ENCODE measurements around the gene ZNF506.
"Not testable (repeated sequence)": the region's sequence is repeated elsewhere in the genome, so short reads cannot be mapped to it uniquely, and the experiment has no call there.

ZNF506 gene

GRCh38 chr19:19817357-19817756, 4.2 kb downstream of the ZNF506 start:
- no peak for TF ChIP-seq CTCF (conservative IDR thresholded peaks at IDR 0.05; ENCODE audit: low read depth, low read length)
- no peak overlapping the region for H3K4me3 ChIP-seq (ENCODE audit: low read depth, low read length)
- no peak for DNase-seq (ENCODE audit: low read depth)

- no peak for DNase-seq (ENCODE audit: low read depth)
- H3K4me3 ChIP-seq (ENCODE audit: low read depth, low read length) = no peak overlapping the region
- no peak for TF ChIP-seq CTCF (conservative IDR thresholded peaks at IDR 0.05; ENCODE audit: low read depth, low read length)
Measured at GRCh38 chr19:19816679-19817078, 4.9 kb downstream of the ZNF506 start.

- not testable (repeated sequence) for H3K4me3 ChIP-seq (ENCODE audit: low read depth, low read length)
- DNase-seq (ENCODE audit: low read depth) = peak; percentile 34
Measured at GRCh38 chr19:19811999-19812398, 9.6 kb downstream of the ZNF506 start.

- TF ChIP-seq CTCF (conservative IDR thresholded peaks at IDR 0.05; ENCODE audit: low read depth, low read length) = no peak
- no peak overlapping the region for H3K4me3 ChIP-seq (ENCODE audit: low read depth, low read length)
- no peak for DNase-seq (ENCODE audit: low read depth)
Measured at GRCh38 chr19:19805480-19805879, 16.1 kb downstream of the ZNF506 start.

- DNase-seq (ENCODE audit: low read depth) = no peak
- H3K4me3 ChIP-seq (ENCODE audit: low read depth, low read length) = no peak overlapping the region
- no peak for TF ChIP-seq CTCF (conservative IDR thresholded peaks at IDR 0.05; ENCODE audit: low read depth, low read length)
Measured at GRCh38 chr19:19788015-19788414, 33.5 kb downstream of the ZNF506 start.

GRCh38 chr19:19785476-19785875, 36.1 kb downstream of the ZNF506 start:
- DNase-seq (ENCODE audit: low read depth); H3K4me3 ChIP-seq (ENCODE audit: low read depth, low read length): not testable (repeated sequence)

GRCh38 chr19:19782783-19783182, 38.8 kb downstream of the ZNF506 start:
- H3K4me3 ChIP-seq (ENCODE audit: low read depth, low read length) = no peak overlapping the region
- no peak for TF ChIP-seq CTCF (conservative IDR thresholded peaks at IDR 0.05; ENCODE audit: low read depth, low read length)
- DNase-seq (ENCODE audit: low read depth) = no peak

GRCh38 chr19:19781791-19782190, 39.8 kb downstream of the ZNF506 start:
- H3K4me3 ChIP-seq (ENCODE audit: low read depth, low read length); DNase-seq (ENCODE audit: low read depth): not testable (repeated sequence)

GRCh38 chr19:19778666-19779065, 42.9 kb downstream of the ZNF506 start:
- no peak overlapping the region for H3K4me3 ChIP-seq (ENCODE audit: low read depth, low read length)
- DNase-seq (ENCODE audit: low read depth) = peak; percentile 6
- no peak for TF ChIP-seq CTCF (conservative IDR thresholded peaks at IDR 0.05; ENCODE audit: low read depth, low read length)
